OCI-LY1 (cell line): ENCODE data around the gene OASL.

Source experiments
- EZH2 ChIP-seq: fragments of 200-600 bp; sonication (generic), shearing (Covaris generic); IDR thresholded peaks from 2 replicates; pipeline ENCODE4 v1.8.0; 2017; ENCODE audit warnings: borderline replicate concordance, mixed run types, mild to moderate bottlenecking, antibody characterized with exemption, low read length, moderate library complexity, mixed read lengths
- TF ChIP-seq, protein P1 (sequence below): fragments of 200-600 bp; sonication (generic), shearing (Covaris generic); IDR thresholded peaks from 2 replicates; pipeline ENCODE4 v1.5.1; 2017; ENCODE audit warnings: mild to moderate bottlenecking, antibody characterized with exemption, low read length, moderate library complexity, mixed read lengths

DNA sequence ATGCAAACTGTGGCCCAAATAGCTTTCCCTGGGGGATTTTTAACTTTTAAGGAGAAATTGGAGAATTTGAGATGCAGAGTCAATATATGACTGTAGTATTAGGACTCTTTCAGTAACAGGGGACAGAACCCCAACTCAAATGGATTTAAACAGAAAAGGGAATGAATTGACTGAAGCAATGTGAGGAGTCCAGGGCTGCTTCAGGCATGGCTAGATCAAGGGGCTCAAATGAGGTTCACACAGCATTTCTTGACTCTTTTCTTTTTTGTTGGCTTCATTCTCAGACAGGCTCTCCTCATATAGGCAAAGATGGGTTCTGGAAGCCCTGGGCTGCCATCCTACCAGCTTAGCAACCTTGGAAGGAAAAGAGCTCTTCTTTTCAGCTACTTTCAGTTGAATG, 47.1 kb downstream of the OASL start:
- TF ChIP-seq EZH2 = no peak
- TF ChIP-seq, protein P1, sequence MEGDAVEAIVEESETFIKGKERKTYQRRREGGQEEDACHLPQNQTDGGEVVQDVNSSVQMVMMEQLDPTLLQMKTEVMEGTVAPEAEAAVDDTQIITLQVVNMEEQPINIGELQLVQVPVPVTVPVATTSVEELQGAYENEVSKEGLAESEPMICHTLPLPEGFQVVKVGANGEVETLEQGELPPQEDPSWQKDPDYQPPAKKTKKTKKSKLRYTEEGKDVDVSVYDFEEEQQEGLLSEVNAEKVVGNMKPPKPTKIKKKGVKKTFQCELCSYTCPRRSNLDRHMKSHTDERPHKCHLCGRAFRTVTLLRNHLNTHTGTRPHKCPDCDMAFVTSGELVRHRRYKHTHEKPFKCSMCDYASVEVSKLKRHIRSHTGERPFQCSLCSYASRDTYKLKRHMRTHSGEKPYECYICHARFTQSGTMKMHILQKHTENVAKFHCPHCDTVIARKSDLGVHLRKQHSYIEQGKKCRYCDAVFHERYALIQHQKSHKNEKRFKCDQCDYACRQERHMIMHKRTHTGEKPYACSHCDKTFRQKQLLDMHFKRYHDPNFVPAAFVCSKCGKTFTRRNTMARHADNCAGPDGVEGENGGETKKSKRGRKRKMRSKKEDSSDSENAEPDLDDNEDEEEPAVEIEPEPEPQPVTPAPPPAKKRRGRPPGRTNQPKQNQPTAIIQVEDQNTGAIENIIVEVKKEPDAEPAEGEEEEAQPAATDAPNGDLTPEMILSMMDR = no peak
